Activated CD4-positive, CD25-positive, alpha-beta regulatory T cell treated with anti-CD3 and anti-CD28 coated beads, Interleukin-2, amount 50 U/mL, for 16 hours (primary cell): ENCODE measurements around the gene SAA4.
"Not testable (repeated sequence)": the region's sequence is repeated elsewhere in the genome, so short reads cannot be mapped to it uniquely, and the experiment has no call there.

Source experiments
- DNase-seq: peaks from one replicate; pipeline ENCODE4 v3.0.0-alpha.2; 2020; ENCODE audit warnings: low read depth, low spot score

The SAA4 gene

GRCh38 chr11:18236664-18237356 lies at the start of gene SAA4:
Gene SAA4, minus strand, starts transcription at chr11:18236802. Its CDS starts 876 bp downstream, at chr11:18235926.
- DNase-seq: no peak

GRCh38 chr11:18285841-18286240 lies 49.2 kb upstream of the SAA4 start:
- DNase-seq: no peak

- no peak for DNase-seq
Measured at GRCh38 chr11:18282626-18283025, 46.0 kb upstream of the SAA4 start.

- DNase-seq: no peak
Measured at GRCh38 chr11:18280438-18281045, 43.9 kb upstream of the SAA4 start.

- DNase-seq: no peak
Measured at GRCh38 chr11:18277565-18278271, 41.1 kb upstream of the SAA4 start.

- DNase-seq: no peak
Measured at GRCh38 chr11:18271206-18271605, 34.6 kb upstream of the SAA4 start.

GRCh38 chr11:18270102-18270501 lies 33.5 kb upstream of the SAA4 start:
- no peak for DNase-seq

GRCh38 chr11:18269252-18269651 lies 32.6 kb upstream of the SAA4 start:
- DNase-seq: not testable (repeated sequence)

- not testable (repeated sequence) for DNase-seq
Measured at GRCh38 chr11:18267335-18268133, 30.9 kb upstream of the SAA4 start.

- no peak for DNase-seq
Measured at GRCh38 chr11:18265949-18266348, 29.3 kb upstream of the SAA4 start, which contains the start of gene SAA1. Gene SAA1, plus strand, starts transcription at chr11:18266264. Its CDS starts 624 bp downstream, at chr11:18266888.

GRCh38 chr11:18264677-18265555 lies 28.3 kb upstream of the SAA4 start:
- no peak for DNase-seq

GRCh38 chr11:18264035-18264434 lies 27.4 kb upstream of the SAA4 start:
- DNase-seq: no peak

GRCh38 chr11:18262681-18263350 lies 26.2 kb upstream of the SAA4 start:
- DNase-seq: not testable (repeated sequence)

- DNase-seq: no peak
Measured at GRCh38 chr11:18261721-18262120, 25.1 kb upstream of the SAA4 start.

- no peak for DNase-seq
Measured at GRCh38 chr11:18259259-18259658, 22.7 kb upstream of the SAA4 start.

- no peak for DNase-seq
Measured at GRCh38 chr11:18254781-18255361, 18.3 kb upstream of the SAA4 start.

- DNase-seq: no peak
Measured at GRCh38 chr11:18253778-18254338, 17.3 kb upstream of the SAA4 start.

GRCh38 chr11:18253233-18253632 lies 16.6 kb upstream of the SAA4 start:
- DNase-seq: no peak

- DNase-seq: no peak
Measured at GRCh38 chr11:18248561-18248960, 12.0 kb upstream of the SAA4 start, which contains the start of gene SAA2. Gene SAA2, minus strand, starts transcription at chr11:18248668. Its CDS starts 657 bp downstream, at chr11:18248011.
